ENCODE measurements around the gene HDAC4. TPM values are rescaled to one million over a fixed set of nuclear protein-coding genes. Genes with fewer than 3 reads are reported as not detected.

The HDAC4 gene
- polyA plus RNA-seq, 2 of the 4 experiments (the other 2 are of a cell fraction): 8.6 to 10.4 TPM

DNA sequence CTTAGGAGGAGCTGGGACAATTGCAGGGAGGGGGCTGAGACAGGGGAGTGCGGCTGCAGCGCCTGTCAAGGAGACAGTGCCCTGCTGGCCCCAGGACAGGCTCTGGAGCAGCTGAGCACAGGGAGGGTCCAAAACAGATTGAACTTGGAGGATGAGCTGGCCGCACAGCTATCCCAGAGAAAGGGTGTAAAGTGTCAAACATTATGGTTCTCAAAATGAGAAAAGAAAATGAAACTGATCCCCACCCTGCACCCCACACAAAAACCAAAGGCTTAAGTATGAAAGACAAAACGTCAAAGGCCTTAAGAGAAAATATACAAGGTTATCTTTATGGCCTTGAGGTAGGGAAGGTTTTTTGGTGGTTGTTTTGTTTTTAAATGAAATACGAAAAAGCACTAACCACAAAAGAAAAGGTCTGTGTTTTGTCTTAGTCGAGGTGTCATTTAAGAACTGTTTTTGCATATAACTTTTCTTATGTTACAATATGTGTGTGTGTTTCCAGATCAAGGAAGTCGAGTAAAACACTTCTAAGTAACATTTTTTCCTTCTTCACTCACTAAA, 111.8 kb downstream of the HDAC4 start (continued):
- TF ChIP-seq EHF (CRISPR knock-in tag; IDR thresholded peaks at IDR 0.05) (no peak), HDAC2 (IDR thresholded peaks at IDR 0.05) (no peak), RARB (CRISPR knock-in tag; IDR thresholded peaks at IDR 0.05) (no peak), PHF8 (IDR thresholded peaks at IDR 0.05; ENCODE audit: borderline replicate concordance, low read depth) (no peak), ZNF302 (CRISPR knock-in tag; IDR thresholded peaks at IDR 0.05) (no peak)

- WGBS (ENCODE audit: missing lambda C conversion rate): 84% methylated on average over 4 of the region's 4 CpGs
- H3K27ac ChIP-seq: no peak overlapping the region
- peaks cover 30% of the 10 kb centered on the region for H3K4me1 ChIP-seq
- ATAC-seq: no peak
- POLR2A ChIA-PET: no interaction called here
- no peak overlapping the region for H3K4me3 ChIP-seq
- no peak for DNase-seq (ENCODE audit: low read depth in 1 of 2, low spot score in 1 of 2)
- H3K4me2 ChIP-seq: no peak overlapping the region
- no peaks in the 10 kb centered on the region for H3K9me3 ChIP-seq
- CTCF ChIA-PET: interaction anchor here (1.0 to 1.4 kb wide), 2 partner anchors 10 to 52 kb away, joined by 3 read pairs; no protein-coding TSS in a partner anchor
- FAIRE-seq: no peak
- no peak for TF ChIP-seq EHMT2 (IDR thresholded peaks at IDR 0.05; ENCODE audit: low read depth)
- no peak for TF ChIP-seq E2F6 (IDR thresholded peaks at IDR 0.05; ENCODE audit: borderline replicate concordance, low read depth)
- TF ChIP-seq POLR2A (IDR thresholded peaks at IDR 0.05; ENCODE audit: low read length): no peak
- no peak for TF ChIP-seq HOXB5 (CRISPR knock-in tag; IDR thresholded peaks at IDR 0.05)
- no peak for TF ChIP-seq ZNF302 (CRISPR knock-in tag; IDR thresholded peaks at IDR 0.05)
- no peak for TF ChIP-seq RARB (CRISPR knock-in tag; IDR thresholded peaks at IDR 0.05)
- TF ChIP-seq BHLHE40 (IDR thresholded peaks at IDR 0.05; ENCODE audit: low read depth, low read length): no peak
These were observed 112.6 kb downstream of the HDAC4 start for GRCh38 chr2:239288237-239288636.

DNA sequence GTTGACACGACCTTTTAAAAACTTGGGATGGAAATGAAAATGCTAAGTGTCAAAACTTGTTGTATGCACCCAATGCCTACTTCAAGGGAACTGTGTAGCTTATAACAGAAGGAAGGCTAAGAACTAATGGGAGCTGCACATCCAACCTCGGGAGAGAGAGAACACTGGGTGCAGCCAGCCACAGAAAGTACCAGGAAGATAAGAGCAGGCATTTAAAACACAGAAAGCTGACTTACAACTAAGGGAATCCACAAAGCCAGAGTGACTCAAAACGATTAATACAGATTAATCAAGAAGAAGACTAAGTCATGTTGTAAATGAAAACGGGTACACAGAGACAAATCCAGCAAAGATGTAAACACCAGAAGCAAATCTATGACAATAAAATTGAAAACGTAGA, 113.4 kb downstream of the HDAC4 start:
- no peak overlapping the region for H3K4me2 ChIP-seq
- ATAC-seq (no peak), FAIRE-seq (no peak), DNase-seq (ENCODE audit: low read depth in 1 of 2, low spot score in 1 of 2) (no peak)
- peaks cover 30% of the 10 kb centered on the region for H3K4me1 ChIP-seq
- no peaks in the 10 kb centered on the region for H3K9me3 ChIP-seq
- TF ChIP-seq JUNB (IDR thresholded peaks at IDR 0.05) (no peak), RNF2 (IDR thresholded peaks at IDR 0.05; ENCODE audit: borderline replicate concordance, low read depth) (no peak), PBX3 (IDR thresholded peaks at IDR 0.05) (no peak), CHD2 (IDR thresholded peaks at IDR 0.05; ENCODE audit: low read length, partially characterized antibody) (no peak), EHMT2 (IDR thresholded peaks at IDR 0.05; ENCODE audit: low read depth) (no peak), HOXB13 (CRISPR knock-in tag; IDR thresholded peaks at IDR 0.05; ENCODE audit: low read depth) (no peak), RARB (CRISPR knock-in tag; IDR thresholded peaks at IDR 0.05) (no peak), KDM1A (IDR thresholded peaks at IDR 0.05; ENCODE audit: low read depth) (no peak), POLR2AphosphoS2 (conservative IDR thresholded peaks at IDR 0.05; ENCODE audit: low read length) (no peak), BCL3 (IDR thresholded peaks at IDR 0.05) (no peak), SREBF2 (IDR thresholded peaks at IDR 0.05) (no peak), MYC (IDR thresholded peaks at IDR 0.05; ENCODE audit: borderline replicate concordance, low read length) (no peak), TP53 (CRISPR knock-in tag; IDR thresholded peaks at IDR 0.05) (no peak), ZFP36 (IDR thresholded peaks at IDR 0.05; ENCODE audit: borderline replicate concordance, partially characterized antibody) (no peak), EHF (CRISPR knock-in tag; IDR thresholded peaks at IDR 0.05) (no peak), BHLHE40 (IDR thresholded peaks at IDR 0.05; ENCODE audit: low read depth, low read length) (no peak), E2F6 (IDR thresholded peaks at IDR 0.05; ENCODE audit: borderline replicate concordance, low read depth) (no peak), KDM5A (IDR thresholded peaks at IDR 0.05) (no peak), ZC3H11A (IDR thresholded peaks at IDR 0.05) (no peak)
- POLR2A ChIA-PET: no interaction called here
- CTCF ChIA-PET: no interaction called here
- no peak overlapping the region for H3K4me3 ChIP-seq
- 75% methylated on average over 5 of the region's 5 CpGs for WGBS (ENCODE audit: missing lambda C conversion rate)
- H3K27ac ChIP-seq: no peak overlapping the region

Measured in A549 (cell line).